Astrocyte of the cerebellum (primary cell): ENCODE measurements around the gene AGPAT3.

Experiments used
- DNase-seq: peaks from one replicate; pipeline ENCODE4 v3.0.0-alpha.2; 2011; ENCODE audit warnings: low read depth
- H3K4me3 ChIP-seq: 2 replicates; pipeline ENCODE4 v1.5.1; 2011; ENCODE audit warnings: mild to moderate bottlenecking, low read depth, low read length, moderate library complexity
- CTCF ChIP-seq: IDR thresholded peaks from 2 replicates; pipeline ENCODE4 v1.5.1; 2012; ENCODE audit warnings: low read length, low read depth, moderate library complexity, mild to moderate bottlenecking; ENCODE audit errors: missing control alignments
- in situ Hi-C: cut with HindIII; loops from 2 replicates; pipeline ENCODE4 v1.10.0; 2017; ENCODE audit warnings: low sequenced_read_pairs

The AGPAT3 gene

GRCh38 chr21:43921571-43921978 is 56.6 kb downstream of the AGPAT3 start:
- in situ Hi-C loops = no loop called here
- no peak for TF ChIP-seq CTCF
- no peak for DNase-seq
- H3K4me3 ChIP-seq = no peak overlapping the region

- no peak overlapping the region for H3K4me3 ChIP-seq
- DNase-seq = no peak
- in situ Hi-C loops = no loop called here
- no peak for TF ChIP-seq CTCF
Measured at GRCh38 chr21:43921979-43922945, 57.2 kb downstream of the AGPAT3 start.

GRCh38 chr21:43922949-43923348 is 57.9 kb downstream of the AGPAT3 start:
- in situ Hi-C loops = no loop called here
- TF ChIP-seq CTCF = no peak

GRCh38 chr21:43923391-43923790 is 58.4 kb downstream of the AGPAT3 start:
- no peak overlapping the region for H3K4me3 ChIP-seq
- no peak for TF ChIP-seq CTCF
- in situ Hi-C loops = no loop called here
- DNase-seq = no peak

More at GRCh38 chr21:43922949-43923348, 57.9 kb downstream of the AGPAT3 start:
- DNase-seq = no peak
- no peak overlapping the region for H3K4me3 ChIP-seq

GRCh38 chr21:43924421-43925095 is 59.5 kb downstream of the AGPAT3 start:
- in situ Hi-C loops = no loop called here
- no peak for DNase-seq
- no peak for TF ChIP-seq CTCF
- no peak overlapping the region for H3K4me3 ChIP-seq

GRCh38 chr21:43925096-43925481 is 60.1 kb downstream of the AGPAT3 start:
- in situ Hi-C loops = no loop called here
- no peak for DNase-seq
- no peak overlapping the region for H3K4me3 ChIP-seq
- no peak for TF ChIP-seq CTCF
